ENCODE measurements around the gene OR2AE1. TPM values are rescaled to one million over a fixed set of nuclear protein-coding genes. Genes with fewer than 3 reads are reported as not detected.

The OR2AE1 gene
- total RNA-seq, 2 donors from 2014 or later, result 0.36 TPM; not detected in 1

Other genes with a start within 250 kb of the OR2AE1 start
- not detected for gene CYP3A5, start 197.0 kb downstream of the OR2AE1 start, total RNA-seq
- gene CYP3A7, start 141.8 kb downstream of the OR2AE1 start, total RNA-seq, result not detected
- not detected for gene CYP3A4, start 92.8 kb downstream of the OR2AE1 start, total RNA-seq
- gene CYP3A43, start 49.0 kb downstream of the OR2AE1 start, total RNA-seq, result not detected
- 10 to 100 TPM; 29.9 to 30.8 TPM for gene TRIM4, start 42.5 kb upstream of the OR2AE1 start, total RNA-seq
- not detected for gene GJC3, start 52.6 kb upstream of the OR2AE1 start, total RNA-seq
- gene AZGP1, start 99.0 kb upstream of the OR2AE1 start, total RNA-seq, result not detected
- gene ZKSCAN1, start 138.6 kb upstream of the OR2AE1 start, total RNA-seq, result 10 to 100 TPM; 64.9 to 70.6 TPM
- gene ZSCAN21, start 172.7 kb upstream of the OR2AE1 start, total RNA-seq, result 10 to 100 TPM in 1 of 2 donors, 1 to 10 TPM in 1; 8.7 to 11.0 TPM
- 10 to 100 TPM; 19.6 to 33.6 TPM for gene ZNF3, start 204.7 kb upstream of the OR2AE1 start, total RNA-seq
- gene COPS6, start 211.9 kb upstream of the OR2AE1 start, total RNA-seq, result 10 to 100 TPM; 81.8 to 88.8 TPM
- gene MCM7, start 224.4 kb upstream of the OR2AE1 start, total RNA-seq, result 100 to 1,000 TPM; 248 to 526 TPM
- 10 to 100 TPM in 1 of 2 donors, 1 to 10 TPM in 1; 8.9 to 16.9 TPM for gene AP4M1, start 224.6 kb upstream of the OR2AE1 start, total RNA-seq
- gene TAF6, start 242.3 kb upstream of the OR2AE1 start, total RNA-seq, result 10 to 100 TPM; 46.3 to 69.1 TPM
- 10 to 100 TPM; 17.5 to 19.1 TPM for gene CNPY4, start 242.6 kb upstream of the OR2AE1 start, total RNA-seq
- 1 to 10 TPM; 3.4 to 6.5 TPM for gene MBLAC1, start 249.9 kb upstream of the OR2AE1 start, total RNA-seq

All from natural killer cell treated with Interleukin-12 subunit alpha and Interleukin-12 subunit beta and Interleukin-15 and Interleukin-18, amount 100 ng/mL, for 72 hours (primary cell).